RWPE2 (cell line): ENCODE results near the gene LIPJ.

ENCODE experiments used
- ATAC-seq: fragments of 200-7000 bp; cut with Tn5 transposase; 3 replicates; pipeline ENCODE4 v1.9.1; 2021; ENCODE audit warnings: low read depth
- DNase-seq: peaks from one replicate; pipeline ENCODE4 v3.0.0-alpha.2; 2020; ENCODE audit warnings: low spot score
- H3K27ac ChIP-seq: fragments of 450-650 bp; 2 replicates; pipeline ENCODE4 v1.5.1; 2017; ENCODE audit warnings: mild to moderate bottlenecking; ENCODE audit not compliant: poor library complexity, severe bottlenecking
- H3K27me3 ChIP-seq: fragments of 250-450 bp; sonication (Bioruptor Pico); 2 replicates; pipeline ENCODE4 v1.5.1; 2021; ENCODE audit warnings: mild to moderate bottlenecking, moderate library complexity; ENCODE audit not compliant: insufficient read depth, poor library complexity, severe bottlenecking
- H3K36me3 ChIP-seq: fragments of 250-450 bp; sonication (Bioruptor Pico); 2 replicates; pipeline ENCODE4 v1.5.1; 2020; ENCODE audit warnings: low read depth, mild to moderate bottlenecking, moderate library complexity
- H3K4me1 ChIP-seq: fragments of 250-450 bp; sonication (Bioruptor Pico); 2 replicates; pipeline ENCODE4 v1.5.1; 2021; ENCODE audit warnings: mild to moderate bottlenecking, moderate library complexity; ENCODE audit not compliant: insufficient read depth, poor library complexity, severe bottlenecking
- H3K4me3 ChIP-seq: fragments of 250-450 bp; sonication (Bioruptor Pico); 2 replicates; pipeline ENCODE4 v1.5.1; 2021; ENCODE audit warnings: mild to moderate bottlenecking, moderate library complexity; ENCODE audit not compliant: severe bottlenecking
- H3K9me3 ChIP-seq: fragments of 250-450 bp; sonication (Bioruptor Pico); 2 replicates; pipeline ENCODE4 v1.5.1; 2021; ENCODE audit warnings: mild to moderate bottlenecking, moderate library complexity; ENCODE audit not compliant: severe bottlenecking
- CTCF ChIP-seq: fragments of 450-650 bp; IDR thresholded peaks from one replicate; pipeline ENCODE4 v1.5.1; 2017; ENCODE audit warnings: mild to moderate bottlenecking, moderate library complexity; ENCODE audit not compliant: poor library complexity, severe bottlenecking

The LIPJ gene

GRCh38 chr10:88565072-88565471 is 21.5 kb upstream of the LIPJ start:
- TF ChIP-seq CTCF: peak; percentile 77
- no peak overlapping the region for H3K27ac ChIP-seq
- DNase-seq (no peak), ATAC-seq (peak; percentile 56; the same call in 1 of the 3 replicates)
- H3K4me3 ChIP-seq: no peak overlapping the region
- H3K36me3 ChIP-seq: no peaks in the 10 kb centered on the region
- peaks cover 3% of the 10 kb centered on the region for H3K4me1 ChIP-seq
- no peaks in the 10 kb centered on the region for H3K9me3 ChIP-seq
- H3K27me3 ChIP-seq: no peaks in the 10 kb centered on the region

GRCh38 chr10:88582411-88582805 is 4.2 kb upstream of the LIPJ start:
- no peak overlapping the region for H3K27ac ChIP-seq
- H3K4me1 ChIP-seq: peaks cover 4% of the 10 kb centered on the region
- ATAC-seq (no peak), DNase-seq (no peak)
- H3K36me3 ChIP-seq: no peaks in the 10 kb centered on the region
- no peaks in the 10 kb centered on the region for H3K9me3 ChIP-seq
- TF ChIP-seq CTCF: no peak
- peak overlapping the region; percentile 29 for H3K4me3 ChIP-seq
- no peaks in the 10 kb centered on the region for H3K27me3 ChIP-seq

- H3K27me3 ChIP-seq: no peaks in the 10 kb centered on the region
Measured at GRCh38 chr10:88582806-88583583, 3.6 kb upstream of the LIPJ start, which contains the start of gene RNLS. TSS of gene RNLS (minus strand) at chr10:88583318.

GRCh38 chr10:88583584-88583957 is 3.0 kb upstream of the LIPJ start:
- no peaks in the 10 kb centered on the region for H3K36me3 ChIP-seq
- TF ChIP-seq CTCF: no peak
- H3K9me3 ChIP-seq: no peaks in the 10 kb centered on the region
- no peak for DNase-seq
- peaks cover 7% of the 10 kb centered on the region for H3K4me1 ChIP-seq
- peak overlapping the region; percentile 29 for H3K4me3 ChIP-seq
- H3K27me3 ChIP-seq: no peaks in the 10 kb centered on the region
- ATAC-seq: no peak
- H3K27ac ChIP-seq: no peak overlapping the region

More at GRCh38 chr10:88582806-88583583, 3.6 kb upstream of the LIPJ start, which contains the start of gene RNLS:
- Histone ChIP-seq H3K27ac (no peak within 1 kb of the TSS), H3K4me3 (peak within 1 kb of the TSS; percentile 29), H3K36me3 (no peaks in the 10 kb centered on the region), H3K9me3 (no peaks in the 10 kb centered on the region), H3K4me1 (peaks cover 4% of the 10 kb centered on the region)
- DNase-seq: peak; percentile 44
- TF ChIP-seq CTCF: peak; percentile 76
- ATAC-seq: peak; percentile 66

GRCh38 chr10:88592381-88592780 is 5.8 kb downstream of the LIPJ start:
- no peak for DNase-seq

More at GRCh38 chr10:88592381-88592780, 5.8 kb downstream of the LIPJ start:
- TF ChIP-seq CTCF: no peak
- no peak overlapping the region for H3K27ac ChIP-seq
- H3K4me1 ChIP-seq: peaks cover 12% of the 10 kb centered on the region
- no peaks in the 10 kb centered on the region for H3K36me3 ChIP-seq
- no peaks in the 10 kb centered on the region for H3K27me3 ChIP-seq
- no peaks in the 10 kb centered on the region for H3K9me3 ChIP-seq
- H3K4me3 ChIP-seq: no peak overlapping the region
- peak; percentile 68 for ATAC-seq
